ENCODE data around the gene ATP11A.

The ATP11A gene

DNA sequence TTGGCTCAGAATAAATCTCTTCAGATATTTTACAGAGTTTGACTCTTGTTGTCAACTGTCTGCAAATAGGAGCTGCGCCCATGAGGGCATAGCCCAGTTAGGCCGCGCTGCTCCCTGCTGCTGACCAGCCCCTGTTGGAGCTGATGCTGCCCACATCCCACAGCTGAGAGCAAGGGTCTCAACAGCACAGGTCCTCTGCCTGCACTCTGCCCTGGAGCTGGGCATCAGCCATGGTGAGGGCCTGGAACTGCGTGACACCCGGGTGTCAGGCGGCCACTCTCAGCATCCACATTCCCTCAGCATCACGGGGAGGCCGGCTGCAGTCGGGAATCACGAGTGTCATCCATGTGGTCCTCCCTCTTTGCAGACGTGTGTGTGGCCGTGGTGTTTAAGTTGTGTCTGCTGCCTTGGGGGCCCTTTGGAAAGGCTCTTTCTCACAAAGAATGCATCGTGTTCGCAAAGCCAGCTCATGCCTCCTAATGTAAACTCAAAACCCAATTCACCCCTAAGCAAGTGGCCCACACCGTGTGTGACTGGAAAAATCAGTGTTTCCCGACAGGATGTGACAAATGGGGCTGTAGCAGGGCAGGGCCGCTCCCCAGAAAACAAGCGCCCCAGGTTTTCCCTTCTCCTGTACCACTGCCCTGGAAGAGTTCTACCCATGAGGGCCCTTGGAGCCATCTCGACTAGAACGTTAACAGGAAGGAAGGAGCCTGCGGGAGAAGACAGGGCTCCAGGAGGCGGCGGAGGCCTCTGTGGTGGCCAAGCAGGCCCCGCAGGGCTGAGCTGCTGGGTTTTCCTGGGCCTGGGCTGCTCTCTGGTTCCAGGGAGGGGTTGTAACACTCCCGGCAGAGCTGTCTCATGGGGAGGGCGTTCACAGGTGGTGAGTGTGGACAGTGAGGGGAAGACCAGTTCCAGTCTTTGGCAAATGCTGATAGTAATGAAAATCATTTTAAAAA is 20.3 kb downstream of the ATP11A start:
- DNase-seq = no peak
- TF ChIP-seq EZH2 (optimal IDR thresholded peaks at IDR 0.05; ENCODE audit: low read depth, low read length) (no peak), EZH2phosphoT487 (IDR thresholded peaks at IDR 0.05; ENCODE audit: low read length) (no peak)
- TF ChIP-seq, protein P1, sequence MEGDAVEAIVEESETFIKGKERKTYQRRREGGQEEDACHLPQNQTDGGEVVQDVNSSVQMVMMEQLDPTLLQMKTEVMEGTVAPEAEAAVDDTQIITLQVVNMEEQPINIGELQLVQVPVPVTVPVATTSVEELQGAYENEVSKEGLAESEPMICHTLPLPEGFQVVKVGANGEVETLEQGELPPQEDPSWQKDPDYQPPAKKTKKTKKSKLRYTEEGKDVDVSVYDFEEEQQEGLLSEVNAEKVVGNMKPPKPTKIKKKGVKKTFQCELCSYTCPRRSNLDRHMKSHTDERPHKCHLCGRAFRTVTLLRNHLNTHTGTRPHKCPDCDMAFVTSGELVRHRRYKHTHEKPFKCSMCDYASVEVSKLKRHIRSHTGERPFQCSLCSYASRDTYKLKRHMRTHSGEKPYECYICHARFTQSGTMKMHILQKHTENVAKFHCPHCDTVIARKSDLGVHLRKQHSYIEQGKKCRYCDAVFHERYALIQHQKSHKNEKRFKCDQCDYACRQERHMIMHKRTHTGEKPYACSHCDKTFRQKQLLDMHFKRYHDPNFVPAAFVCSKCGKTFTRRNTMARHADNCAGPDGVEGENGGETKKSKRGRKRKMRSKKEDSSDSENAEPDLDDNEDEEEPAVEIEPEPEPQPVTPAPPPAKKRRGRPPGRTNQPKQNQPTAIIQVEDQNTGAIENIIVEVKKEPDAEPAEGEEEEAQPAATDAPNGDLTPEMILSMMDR (IDR thresholded peaks at IDR 0.05; ENCODE audit: low read length) = no peak
- Histone ChIP-seq H3K9ac (ENCODE audit: low read length) (no peak overlapping the region), H3K4me3 (ENCODE audit: low read length) (no peak overlapping the region), H3K4me2 (ENCODE audit: low read depth, low read length) (no peak overlapping the region), H4K20me1 (ENCODE audit: insufficient read depth, low read length) (no peaks in the 10 kb centered on the region), H3F3A (ENCODE audit: insufficient read depth, low read length) (no peaks in the 10 kb centered on the region), H3K27ac (ENCODE audit: low read length) (no peak overlapping the region), H3K27me3 (replicated peaks; ENCODE audit: insufficient read depth, low read length) (no peaks in the 10 kb centered on the region), H3K4me1 (ENCODE audit: low read length) (no peaks in the 10 kb centered on the region), H3K79me2 (ENCODE audit: low read length) (peaks cover 82% of the 10 kb centered on the region), H2AFZ (ENCODE audit: low read length) (no peak overlapping the region), H3K36me3 (replicated peaks; ENCODE audit: insufficient read depth, low read length) (no peaks in the 10 kb centered on the region), H3K9me3 (replicated peaks; ENCODE audit: insufficient read depth, low read length) (no peaks in the 10 kb centered on the region), H3K9me2 (replicated peaks; ENCODE audit: insufficient read depth, low read length) (no peaks in the 10 kb centered on the region)

DNA sequence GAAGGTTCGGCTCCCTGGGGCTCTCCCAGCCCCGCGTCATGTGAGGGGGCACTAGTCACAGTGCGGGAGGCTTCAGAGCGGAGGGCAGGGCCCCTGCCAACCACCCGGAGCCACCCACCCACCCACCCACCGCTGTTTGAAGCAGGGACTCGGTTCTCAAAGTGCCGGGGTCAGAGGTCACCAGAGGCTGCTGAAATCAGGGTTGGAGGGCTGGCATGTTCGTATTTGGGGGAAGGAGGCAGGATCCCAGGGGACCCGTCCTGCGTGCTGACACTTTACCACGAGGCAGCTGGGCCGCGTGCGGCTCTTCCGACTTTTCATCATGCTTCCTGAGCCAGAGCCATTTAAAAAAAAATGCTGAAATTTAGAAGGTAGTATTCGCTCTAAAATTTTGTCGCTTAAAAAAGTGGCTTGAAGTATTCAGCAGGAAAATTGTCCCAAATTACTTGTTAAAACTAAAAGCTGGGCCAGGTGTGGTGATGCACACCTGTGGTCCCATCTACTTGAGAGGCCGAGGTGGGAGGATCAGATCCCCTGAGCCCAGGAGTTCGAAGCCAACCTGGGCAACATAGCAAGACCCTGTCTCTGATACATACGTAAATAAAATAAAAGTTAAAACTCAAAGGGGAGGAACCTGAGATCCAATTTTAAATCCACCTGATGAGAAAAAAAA is 21.2 kb downstream of the ATP11A start:
- no peaks in the 10 kb centered on the region for H3F3A ChIP-seq (ENCODE audit: insufficient read depth, low read length)
- no peak overlapping the region for H3K9ac ChIP-seq (ENCODE audit: low read length)
- H3K36me3 ChIP-seq (replicated peaks; ENCODE audit: insufficient read depth, low read length) = no peaks in the 10 kb centered on the region
- H4K20me1 ChIP-seq (ENCODE audit: insufficient read depth, low read length) = no peaks in the 10 kb centered on the region
- TF ChIP-seq EZH2phosphoT487 (IDR thresholded peaks at IDR 0.05; ENCODE audit: low read length) = no peak
- TF ChIP-seq, protein P1 (IDR thresholded peaks at IDR 0.05; ENCODE audit: low read length) = no peak
- no peak for TF ChIP-seq EZH2 (optimal IDR thresholded peaks at IDR 0.05; ENCODE audit: low read depth, low read length)
- H3K27me3 ChIP-seq (replicated peaks; ENCODE audit: insufficient read depth, low read length) = no peaks in the 10 kb centered on the region
- peaks cover 80% of the 10 kb centered on the region for H3K79me2 ChIP-seq (ENCODE audit: low read length)
- no peaks in the 10 kb centered on the region for H3K9me3 ChIP-seq (replicated peaks; ENCODE audit: insufficient read depth, low read length)
- H3K4me1 ChIP-seq (ENCODE audit: low read length) = no peaks in the 10 kb centered on the region
- no peak overlapping the region for H3K27ac ChIP-seq (ENCODE audit: low read length)
- no peak for DNase-seq
- H3K4me3 ChIP-seq (ENCODE audit: low read length) = no peak overlapping the region
- no peak overlapping the region for H2AFZ ChIP-seq (ENCODE audit: low read length)
- H3K9me2 ChIP-seq (replicated peaks; ENCODE audit: insufficient read depth, low read length) = no peaks in the 10 kb centered on the region
- H3K4me2 ChIP-seq (ENCODE audit: low read depth, low read length) = no peak overlapping the region

DNA sequence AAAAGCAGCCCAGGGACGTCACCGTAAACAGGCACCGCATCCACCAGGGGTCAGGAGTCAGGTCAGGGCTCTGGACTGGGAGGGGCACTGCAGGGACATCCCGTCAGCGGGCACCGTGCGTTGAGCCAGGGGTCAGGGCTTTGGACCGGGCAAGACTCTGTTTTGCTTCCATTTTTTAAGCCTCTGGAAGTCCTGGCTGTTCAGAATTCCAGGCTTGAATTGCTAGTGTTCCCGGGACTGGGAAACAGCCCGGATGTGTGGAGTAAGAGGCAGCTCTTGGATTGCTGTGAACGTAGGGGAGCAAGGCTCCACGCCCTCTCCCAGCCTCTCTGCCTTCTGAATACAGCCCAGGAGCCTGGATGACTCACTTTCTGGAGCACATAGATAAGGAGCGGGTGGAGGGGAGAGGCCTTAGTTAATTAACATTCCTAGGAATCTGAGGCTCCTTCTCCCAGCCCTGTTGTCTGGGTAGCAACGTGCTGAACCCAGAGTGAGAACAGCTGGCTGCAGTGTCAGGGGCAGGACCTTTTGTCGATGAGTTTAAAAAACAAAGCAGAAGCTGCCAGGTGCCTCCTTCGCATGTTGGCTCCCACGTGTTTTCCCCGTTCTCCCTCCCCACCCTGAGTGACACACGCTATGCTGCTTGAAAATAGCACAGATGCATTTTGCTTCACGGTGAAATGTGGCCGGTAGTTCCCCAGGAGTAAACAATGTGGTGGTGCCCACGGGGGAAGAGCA is 21.9 kb downstream of the ATP11A start:
- Histone ChIP-seq H3K79me2 (ENCODE audit: low read length) (peaks cover 79% of the 10 kb centered on the region), H3K9me2 (replicated peaks; ENCODE audit: insufficient read depth, low read length) (no peaks in the 10 kb centered on the region), H3K4me2 (ENCODE audit: low read depth, low read length) (no peak overlapping the region), H3K4me3 (ENCODE audit: low read length) (no peak overlapping the region), H2AFZ (ENCODE audit: low read length) (no peak overlapping the region), H3K4me1 (ENCODE audit: low read length) (no peaks in the 10 kb centered on the region), H3K9me3 (replicated peaks; ENCODE audit: insufficient read depth, low read length) (no peaks in the 10 kb centered on the region), H4K20me1 (ENCODE audit: insufficient read depth, low read length) (no peaks in the 10 kb centered on the region), H3K9ac (ENCODE audit: low read length) (no peak overlapping the region), H3K36me3 (replicated peaks; ENCODE audit: insufficient read depth, low read length) (no peaks in the 10 kb centered on the region), H3F3A (ENCODE audit: insufficient read depth, low read length) (no peaks in the 10 kb centered on the region), H3K27ac (ENCODE audit: low read length) (no peak overlapping the region), H3K27me3 (replicated peaks; ENCODE audit: insufficient read depth, low read length) (no peaks in the 10 kb centered on the region)
- DNase-seq = no peak
- no peak for TF ChIP-seq EZH2 (optimal IDR thresholded peaks at IDR 0.05; ENCODE audit: low read depth, low read length)
- TF ChIP-seq, protein P1 (IDR thresholded peaks at IDR 0.05; ENCODE audit: low read length) = no peak
- TF ChIP-seq EZH2phosphoT487 (IDR thresholded peaks at IDR 0.05; ENCODE audit: low read length) = no peak
